Measurements from ENCODE around the gene GMDS.

- TF ChIP-seq, protein P1, sequence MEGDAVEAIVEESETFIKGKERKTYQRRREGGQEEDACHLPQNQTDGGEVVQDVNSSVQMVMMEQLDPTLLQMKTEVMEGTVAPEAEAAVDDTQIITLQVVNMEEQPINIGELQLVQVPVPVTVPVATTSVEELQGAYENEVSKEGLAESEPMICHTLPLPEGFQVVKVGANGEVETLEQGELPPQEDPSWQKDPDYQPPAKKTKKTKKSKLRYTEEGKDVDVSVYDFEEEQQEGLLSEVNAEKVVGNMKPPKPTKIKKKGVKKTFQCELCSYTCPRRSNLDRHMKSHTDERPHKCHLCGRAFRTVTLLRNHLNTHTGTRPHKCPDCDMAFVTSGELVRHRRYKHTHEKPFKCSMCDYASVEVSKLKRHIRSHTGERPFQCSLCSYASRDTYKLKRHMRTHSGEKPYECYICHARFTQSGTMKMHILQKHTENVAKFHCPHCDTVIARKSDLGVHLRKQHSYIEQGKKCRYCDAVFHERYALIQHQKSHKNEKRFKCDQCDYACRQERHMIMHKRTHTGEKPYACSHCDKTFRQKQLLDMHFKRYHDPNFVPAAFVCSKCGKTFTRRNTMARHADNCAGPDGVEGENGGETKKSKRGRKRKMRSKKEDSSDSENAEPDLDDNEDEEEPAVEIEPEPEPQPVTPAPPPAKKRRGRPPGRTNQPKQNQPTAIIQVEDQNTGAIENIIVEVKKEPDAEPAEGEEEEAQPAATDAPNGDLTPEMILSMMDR (conservative IDR thresholded peaks at IDR 0.05; ENCODE audit: low read depth in 2 of 2): no peak; a peak in 1 of 4 replicates
- TF ChIP-seq POLR2AphosphoS5 (IDR thresholded peaks at IDR 0.05; ENCODE audit: low read depth) (no peak), ZNF114 (CRISPR knock-in tag; IDR thresholded peaks at IDR 0.05) (no peak), EZH2 (IDR thresholded peaks at IDR 0.05; ENCODE audit: low read depth, unreplicated experiment) (no peak), JUNB (IDR thresholded peaks at IDR 0.05; ENCODE audit: unreplicated experiment) (no peak), CREB1 (CRISPR knock-in tag; IDR thresholded peaks at IDR 0.05; ENCODE audit: low read depth) (no peak), REST (IDR thresholded peaks at IDR 0.05; ENCODE audit: unreplicated experiment) (no peak), NANOG (IDR thresholded peaks at IDR 0.05; ENCODE audit: borderline replicate concordance) (no peak), EZH2phosphoT487 (IDR thresholded peaks at IDR 0.05; ENCODE audit: unreplicated experiment) (no peak), STAT1 (IDR thresholded peaks at IDR 0.05; ENCODE audit: unreplicated experiment) (no peak), ETS1 (IDR thresholded peaks at IDR 0.05) (no peak)
- TF ChIP-seq, protein P2, sequence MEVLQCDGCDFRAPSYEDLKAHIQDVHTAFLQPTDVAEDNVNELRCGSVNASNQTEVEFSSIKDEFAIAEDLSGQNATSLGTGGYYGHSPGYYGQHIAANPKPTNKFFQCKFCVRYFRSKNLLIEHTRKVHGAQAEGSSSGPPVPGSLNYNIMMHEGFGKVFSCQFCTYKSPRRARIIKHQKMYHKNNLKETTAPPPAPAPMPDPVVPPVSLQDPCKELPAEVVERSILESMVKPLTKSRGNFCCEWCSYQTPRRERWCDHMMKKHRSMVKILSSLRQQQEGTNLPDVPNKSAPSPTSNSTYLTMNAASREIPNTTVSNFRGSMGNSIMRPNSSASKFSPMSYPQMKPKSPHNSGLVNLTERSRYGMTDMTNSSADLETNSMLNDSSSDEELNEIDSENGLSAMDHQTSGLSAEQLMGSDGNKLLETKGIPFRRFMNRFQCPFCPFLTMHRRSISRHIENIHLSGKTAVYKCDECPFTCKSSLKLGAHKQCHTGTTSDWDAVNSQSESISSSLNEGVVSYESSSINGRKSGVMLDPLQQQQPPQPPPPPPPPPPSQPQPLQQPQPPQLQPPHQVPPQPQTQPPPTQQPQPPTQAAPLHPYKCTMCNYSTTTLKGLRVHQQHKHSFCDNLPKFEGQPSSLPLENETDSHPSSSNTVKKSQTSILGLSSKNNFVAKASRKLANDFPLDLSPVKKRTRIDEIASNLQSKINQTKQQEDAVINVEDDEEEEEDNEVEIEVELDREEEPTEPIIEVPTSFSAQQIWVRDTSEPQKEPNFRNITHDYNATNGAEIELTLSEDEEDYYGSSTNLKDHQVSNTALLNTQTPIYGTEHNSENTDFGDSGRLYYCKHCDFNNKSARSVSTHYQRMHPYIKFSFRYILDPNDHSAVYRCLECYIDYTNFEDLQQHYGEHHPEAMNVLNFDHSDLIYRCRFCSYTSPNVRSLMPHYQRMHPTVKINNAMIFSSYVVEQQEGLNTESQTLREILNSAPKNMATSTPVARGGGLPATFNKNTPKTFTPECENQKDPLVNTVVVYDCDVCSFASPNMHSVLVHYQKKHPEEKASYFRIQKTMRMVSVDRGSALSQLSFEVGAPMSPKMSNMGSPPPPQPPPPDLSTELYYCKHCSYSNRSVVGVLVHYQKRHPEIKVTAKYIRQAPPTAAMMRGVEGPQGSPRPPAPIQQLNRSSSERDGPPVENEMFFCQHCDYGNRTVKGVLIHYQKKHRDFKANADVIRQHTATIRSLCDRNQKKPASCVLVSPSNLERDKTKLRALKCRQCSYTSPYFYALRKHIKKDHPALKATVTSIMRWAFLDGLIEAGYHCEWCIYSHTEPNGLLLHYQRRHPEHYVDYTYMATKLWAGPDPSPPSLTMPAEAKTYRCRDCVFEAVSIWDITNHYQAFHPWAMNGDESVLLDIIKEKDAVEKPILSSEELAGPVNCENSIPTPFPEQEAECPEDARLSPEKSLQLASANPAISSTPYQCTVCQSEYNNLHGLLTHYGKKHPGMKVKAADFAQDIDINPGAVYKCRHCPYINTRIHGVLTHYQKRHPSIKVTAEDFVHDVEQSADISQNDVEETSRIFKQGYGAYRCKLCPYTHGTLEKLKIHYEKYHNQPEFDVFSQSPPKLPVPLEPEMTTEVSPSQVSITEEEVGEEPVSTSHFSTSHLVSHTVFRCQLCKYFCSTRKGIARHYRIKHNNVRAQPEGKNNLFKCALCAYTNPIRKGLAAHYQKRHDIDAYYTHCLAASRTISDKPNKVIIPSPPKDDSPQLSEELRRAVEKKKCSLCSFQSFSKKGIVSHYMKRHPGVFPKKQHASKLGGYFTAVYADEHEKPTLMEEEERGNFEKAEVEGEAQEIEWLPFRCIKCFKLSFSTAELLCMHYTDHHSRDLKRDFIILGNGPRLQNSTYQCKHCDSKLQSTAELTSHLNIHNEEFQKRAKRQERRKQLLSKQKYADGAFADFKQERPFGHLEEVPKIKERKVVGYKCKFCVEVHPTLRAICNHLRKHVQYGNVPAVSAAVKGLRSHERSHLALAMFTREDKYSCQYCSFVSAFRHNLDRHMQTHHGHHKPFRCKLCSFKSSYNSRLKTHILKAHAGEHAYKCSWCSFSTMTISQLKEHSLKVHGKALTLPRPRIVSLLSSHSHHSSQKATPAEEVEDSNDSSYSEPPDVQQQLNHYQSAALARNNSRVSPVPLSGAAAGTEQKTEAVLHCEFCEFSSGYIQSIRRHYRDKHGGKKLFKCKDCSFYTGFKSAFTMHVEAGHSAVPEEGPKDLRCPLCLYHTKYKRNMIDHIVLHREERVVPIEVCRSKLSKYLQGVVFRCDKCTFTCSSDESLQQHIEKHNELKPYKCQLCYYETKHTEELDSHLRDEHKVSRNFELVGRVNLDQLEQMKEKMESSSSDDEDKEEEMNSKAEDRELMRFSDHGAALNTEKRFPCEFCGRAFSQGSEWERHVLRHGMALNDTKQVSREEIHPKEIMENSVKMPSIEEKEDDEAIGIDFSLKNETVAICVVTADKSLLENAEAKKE (CRISPR knock-in tag; IDR thresholded peaks at IDR 0.05): no peak
Observed at GRCh38 chr6:1599469-1599868, 645.9 kb downstream of the GMDS start.
